ENCODE data around the gene APLF. TPM values are rescaled to one million over a fixed set of nuclear protein-coding genes. Genes with fewer than 3 reads are reported as not detected.
"Not testable (repeated sequence)": the region's sequence is repeated elsewhere in the genome, so short reads cannot be mapped to it uniquely, and the experiment has no call there.

Gene APLF
- polyA plus RNA-seq, 1 experiment, result 3.6 TPM

GRCh38 chr2:68565858-68566257 lies 98.5 kb downstream of the APLF start:
- Histone ChIP-seq H3K27me3 (ENCODE audit: control insufficient read depth, insufficient read depth, low read length) (no peaks in the 10 kb centered on the region), H3K9me3 (ENCODE audit: control insufficient read depth, insufficient read depth, low read length) (no peaks in the 10 kb centered on the region), H3K27ac (ENCODE audit: low read depth, low read length) (no peak overlapping the region), H3K4me3 (ENCODE audit: low read depth, low read length) (no peak overlapping the region)
- no peak for DNase-seq (ENCODE audit: low read depth, low spot score)
- CTCF ChIA-PET, result no interaction called here
- POLR2A ChIA-PET, result no interaction called here
- TF ChIP-seq, protein P1, sequence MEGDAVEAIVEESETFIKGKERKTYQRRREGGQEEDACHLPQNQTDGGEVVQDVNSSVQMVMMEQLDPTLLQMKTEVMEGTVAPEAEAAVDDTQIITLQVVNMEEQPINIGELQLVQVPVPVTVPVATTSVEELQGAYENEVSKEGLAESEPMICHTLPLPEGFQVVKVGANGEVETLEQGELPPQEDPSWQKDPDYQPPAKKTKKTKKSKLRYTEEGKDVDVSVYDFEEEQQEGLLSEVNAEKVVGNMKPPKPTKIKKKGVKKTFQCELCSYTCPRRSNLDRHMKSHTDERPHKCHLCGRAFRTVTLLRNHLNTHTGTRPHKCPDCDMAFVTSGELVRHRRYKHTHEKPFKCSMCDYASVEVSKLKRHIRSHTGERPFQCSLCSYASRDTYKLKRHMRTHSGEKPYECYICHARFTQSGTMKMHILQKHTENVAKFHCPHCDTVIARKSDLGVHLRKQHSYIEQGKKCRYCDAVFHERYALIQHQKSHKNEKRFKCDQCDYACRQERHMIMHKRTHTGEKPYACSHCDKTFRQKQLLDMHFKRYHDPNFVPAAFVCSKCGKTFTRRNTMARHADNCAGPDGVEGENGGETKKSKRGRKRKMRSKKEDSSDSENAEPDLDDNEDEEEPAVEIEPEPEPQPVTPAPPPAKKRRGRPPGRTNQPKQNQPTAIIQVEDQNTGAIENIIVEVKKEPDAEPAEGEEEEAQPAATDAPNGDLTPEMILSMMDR (IDR thresholded peaks at IDR 0.05; ENCODE audit: low read depth, low read length), result no peak

- no peaks in the 10 kb centered on the region for H3K27me3 ChIP-seq (ENCODE audit: control insufficient read depth, insufficient read depth, low read length)
- H3K9me3 ChIP-seq (ENCODE audit: control insufficient read depth, insufficient read depth, low read length), result no peaks in the 10 kb centered on the region
- no peak for DNase-seq (ENCODE audit: low read depth, low spot score)
- ChIA-PET POLR2A (no interaction called here), CTCF (no interaction called here)
- no peak overlapping the region for H3K27ac ChIP-seq (ENCODE audit: low read depth, low read length)
- no peak overlapping the region for H3K4me3 ChIP-seq (ENCODE audit: low read depth, low read length)
- TF ChIP-seq, protein P1 (IDR thresholded peaks at IDR 0.05; ENCODE audit: low read depth, low read length), result no peak
Observed at GRCh38 chr2:68566362-68566761, 99.0 kb downstream of the APLF start.

- TF ChIP-seq, protein P1 (IDR thresholded peaks at IDR 0.05; ENCODE audit: low read depth, low read length), result no peak
- no peaks in the 10 kb centered on the region for H3K9me3 ChIP-seq (ENCODE audit: control insufficient read depth, insufficient read depth, low read length)
- POLR2A ChIA-PET, result no interaction called here
- no peak overlapping the region for H3K27ac ChIP-seq (ENCODE audit: low read depth, low read length)
- DNase-seq (ENCODE audit: low read depth, low spot score), result no peak
- no peaks in the 10 kb centered on the region for H3K27me3 ChIP-seq (ENCODE audit: control insufficient read depth, insufficient read depth, low read length)
- CTCF ChIA-PET, result no interaction called here
- H3K4me3 ChIP-seq (ENCODE audit: low read depth, low read length), result no peak overlapping the region
Observed at GRCh38 chr2:68568116-68568515, 100.7 kb downstream of the APLF start.

GRCh38 chr2:68569604-68570003 lies 102.2 kb downstream of the APLF start:
- ChIA-PET CTCF (no interaction called here), POLR2A (no interaction called here)
- Histone ChIP-seq H3K27ac (ENCODE audit: low read depth, low read length) (no peak overlapping the region), H3K9me3 (ENCODE audit: control insufficient read depth, insufficient read depth, low read length) (no peaks in the 10 kb centered on the region), H3K4me3 (ENCODE audit: low read depth, low read length) (no peak overlapping the region), H3K27me3 (ENCODE audit: control insufficient read depth, insufficient read depth, low read length) (no peaks in the 10 kb centered on the region)
- TF ChIP-seq, protein P1 (IDR thresholded peaks at IDR 0.05; ENCODE audit: low read depth, low read length), result no peak
- no peak for DNase-seq (ENCODE audit: low read depth, low spot score)

GRCh38 chr2:68570434-68570833 lies 103.0 kb downstream of the APLF start:
- H3K27ac ChIP-seq (ENCODE audit: low read depth, low read length); DNase-seq (ENCODE audit: low read depth, low spot score); H3K27me3 ChIP-seq (ENCODE audit: control insufficient read depth, insufficient read depth, low read length); H3K9me3 ChIP-seq (ENCODE audit: control insufficient read depth, insufficient read depth, low read length); POLR2A ChIA-PET; H3K4me3 ChIP-seq (ENCODE audit: low read depth, low read length); CTCF ChIA-PET: not testable (repeated sequence)
